ENCODE measurements around the gene FAM168A.

The FAM168A gene

DNA sequence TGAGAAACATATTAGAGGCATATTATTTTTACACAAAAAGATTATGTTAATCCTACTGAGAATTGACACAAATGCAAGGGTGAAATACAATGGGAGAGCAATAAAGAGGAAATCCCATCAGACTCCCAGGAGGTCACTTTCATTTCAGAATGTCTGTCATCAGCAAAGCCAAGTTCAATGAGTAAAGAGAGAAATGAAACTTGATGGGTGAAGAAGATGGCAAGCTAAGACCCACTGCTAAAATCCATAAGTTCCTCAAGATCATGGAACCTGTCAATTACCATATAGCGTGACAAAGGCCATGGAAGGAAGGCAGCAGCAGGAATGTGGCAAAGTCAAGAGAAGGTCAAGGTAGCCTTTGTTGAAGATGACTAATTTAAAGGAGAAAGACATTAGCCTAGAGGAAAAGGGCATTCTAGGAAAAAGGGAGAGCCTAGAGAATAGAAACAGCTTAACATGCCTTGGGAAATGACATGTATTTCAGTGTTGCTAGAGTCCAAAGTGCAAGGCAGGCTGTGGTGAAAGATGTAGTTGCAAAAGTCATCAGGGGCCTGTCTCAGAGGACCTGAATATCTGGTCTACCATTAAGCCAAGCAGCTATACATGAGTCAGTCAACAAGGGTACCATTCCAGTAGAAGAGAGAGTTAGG, 43.1 kb downstream of the FAM168A start:
- no peak for DNase-seq

- DNase-seq: no peak
Observed at GRCh38 chr11:73553266-73553665, 44.6 kb downstream of the FAM168A start.

GRCh38 chr11:73551677-73552076, 46.2 kb downstream of the FAM168A start:
- no peak for DNase-seq

DNA sequence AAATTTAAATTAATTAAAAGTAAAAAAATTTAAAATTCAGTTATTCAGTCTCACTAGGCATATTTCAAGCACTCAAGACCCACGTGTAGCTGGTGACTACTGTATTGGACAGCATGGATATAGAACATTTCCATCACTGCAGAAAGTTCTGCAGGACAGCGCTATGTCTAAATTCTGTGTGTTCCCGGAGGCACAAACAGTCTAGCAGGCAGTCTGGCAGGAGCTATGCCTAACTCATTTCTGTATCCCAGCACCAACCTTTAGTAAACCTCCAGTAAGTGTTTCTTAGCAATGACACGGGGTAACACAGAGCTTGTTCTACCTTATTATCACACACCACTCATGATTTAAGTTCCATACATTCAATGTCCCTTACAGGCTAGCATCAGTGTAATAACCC, 48.5 kb downstream of the FAM168A start:
- no peak for DNase-seq

DNA sequence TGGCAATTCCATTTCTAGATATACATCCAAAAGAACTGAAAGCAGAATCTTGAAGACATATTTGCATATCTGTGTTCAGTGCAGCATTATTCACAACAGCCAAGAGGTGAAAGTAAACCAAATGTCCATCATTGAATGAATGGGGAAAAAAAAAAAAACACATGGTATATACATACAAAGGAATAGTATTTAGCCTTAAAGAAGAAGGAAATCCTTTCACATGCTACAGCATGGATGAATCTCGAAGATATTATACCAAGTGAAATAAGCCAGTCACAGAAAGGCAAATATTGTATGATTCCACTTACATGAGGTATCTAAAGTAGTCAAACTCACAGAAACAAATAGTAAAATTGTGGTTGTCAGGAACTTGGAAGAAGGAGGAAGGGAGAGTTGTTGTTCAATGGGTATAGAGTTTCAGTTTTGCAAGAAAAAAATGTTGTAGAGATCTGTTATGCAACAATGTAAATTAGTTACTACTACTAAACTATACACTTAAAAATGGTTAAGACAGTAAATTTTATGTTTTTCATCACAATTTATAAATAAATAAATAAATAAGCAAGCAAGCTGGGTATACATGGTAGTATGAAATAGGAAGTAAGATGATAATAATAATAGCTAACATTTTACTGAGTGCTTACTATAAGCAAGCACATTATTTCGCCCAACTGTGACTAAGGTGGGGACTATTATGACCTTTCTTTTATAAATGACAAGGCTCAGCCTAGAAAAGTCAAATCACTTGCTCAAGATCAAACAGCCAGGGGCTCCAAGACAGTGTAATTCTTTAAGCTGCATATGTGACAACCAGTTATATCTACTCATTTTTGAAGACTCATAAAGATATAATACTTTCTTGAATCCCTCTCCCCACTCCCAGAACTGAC, 50.0 kb downstream of the FAM168A start:
- no peak for DNase-seq

DNA sequence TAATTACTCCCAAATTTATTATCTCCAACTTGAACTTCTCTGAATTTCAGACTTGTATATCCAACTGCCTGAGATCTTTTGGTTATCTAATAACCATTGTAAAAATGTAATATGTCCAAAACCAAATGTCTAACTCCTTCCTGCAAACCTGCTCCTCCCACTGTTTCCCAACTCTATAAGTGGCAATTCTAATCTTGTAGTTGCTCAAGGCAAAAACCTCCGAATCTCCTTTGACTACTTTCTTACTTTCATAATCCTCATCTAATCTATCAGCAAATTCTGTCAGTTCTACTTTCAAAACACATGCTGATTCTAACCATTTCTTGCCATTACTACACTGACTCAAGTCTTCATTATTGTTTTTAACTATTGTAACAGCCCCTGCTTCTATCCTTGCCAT, 55.7 kb downstream of the FAM168A start:
- DNase-seq: no peak

DNA sequence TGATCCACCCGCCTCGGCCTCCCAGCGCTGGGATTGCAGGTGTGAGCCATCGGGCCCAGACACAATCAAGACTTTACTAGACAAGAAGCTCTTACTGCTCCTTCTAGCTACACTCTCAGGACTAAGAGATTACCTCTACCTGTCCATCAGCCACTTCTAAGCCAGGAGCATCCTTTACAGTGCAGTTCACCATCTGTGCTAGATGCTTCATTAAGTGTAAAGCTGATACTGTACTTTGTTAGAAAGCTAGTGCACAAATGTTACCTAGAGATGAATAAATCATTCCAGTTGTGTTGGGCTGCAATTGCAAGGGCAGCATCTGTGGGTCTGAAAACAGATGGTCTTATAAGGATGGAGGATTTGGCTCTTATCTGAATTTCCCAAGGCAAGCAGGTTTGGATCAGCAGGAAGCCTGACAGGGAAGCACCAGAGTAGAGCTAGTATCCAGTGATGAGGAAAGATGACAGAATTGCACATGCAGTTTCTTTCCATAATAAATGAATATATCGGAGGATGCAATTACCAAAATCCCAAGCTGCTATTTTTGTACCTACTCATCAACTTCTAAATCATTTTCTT, 58.3 kb downstream of the FAM168A start:
- DNase-seq: no peak

DNA sequence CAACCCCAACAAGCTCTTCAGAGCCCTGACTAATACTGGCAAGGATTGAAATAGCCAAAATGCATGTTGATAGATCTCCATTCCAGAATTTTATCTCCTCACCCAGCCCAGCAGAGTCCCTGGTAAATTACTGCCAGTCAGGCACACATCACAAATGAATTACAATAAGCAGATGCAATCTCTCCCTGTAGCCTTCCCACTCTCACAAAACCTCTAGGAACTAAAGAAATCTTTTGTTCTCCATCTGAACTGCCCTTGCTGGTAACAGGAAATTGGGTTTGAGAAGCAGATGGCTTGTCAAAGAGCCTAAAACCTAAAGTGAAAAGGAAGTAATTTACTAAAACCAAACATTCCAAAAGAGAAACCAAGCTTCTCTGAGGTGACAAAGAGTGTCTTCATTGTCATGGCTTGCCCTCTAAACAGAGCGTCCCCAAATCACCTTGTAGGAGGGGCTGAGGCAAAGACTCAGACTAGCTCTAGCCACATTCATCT, 59.5 kb downstream of the FAM168A start:
- DNase-seq: no peak

- no peak for DNase-seq
Observed at GRCh38 chr11:73537969-73538368, 59.9 kb downstream of the FAM168A start.

GRCh38 chr11:73536961-73537360, 61.0 kb downstream of the FAM168A start:
- no peak for DNase-seq

DNA sequence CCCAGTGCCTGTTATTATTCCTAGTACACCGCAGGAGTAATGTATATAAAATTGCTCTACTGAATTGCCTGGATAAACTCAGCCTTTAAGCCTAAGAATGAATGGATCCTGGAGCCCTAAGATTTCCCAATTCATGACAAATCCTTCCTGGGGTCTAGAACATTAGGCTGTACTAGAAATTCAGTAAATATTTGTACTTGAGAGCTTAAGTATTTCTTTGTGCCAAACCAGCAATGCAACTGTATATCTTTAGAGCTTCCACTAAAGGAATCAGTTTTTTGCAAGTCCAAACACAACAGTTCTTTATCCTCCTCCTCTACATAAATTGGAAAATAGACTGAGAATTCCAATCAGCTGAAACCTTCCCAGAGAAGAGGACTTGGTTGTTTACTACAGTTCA, 65.6 kb downstream of the FAM168A start:
- DNase-seq: no peak

GRCh38 chr11:73531386-73531785, 66.5 kb downstream of the FAM168A start:
- DNase-seq: no peak

DNA sequence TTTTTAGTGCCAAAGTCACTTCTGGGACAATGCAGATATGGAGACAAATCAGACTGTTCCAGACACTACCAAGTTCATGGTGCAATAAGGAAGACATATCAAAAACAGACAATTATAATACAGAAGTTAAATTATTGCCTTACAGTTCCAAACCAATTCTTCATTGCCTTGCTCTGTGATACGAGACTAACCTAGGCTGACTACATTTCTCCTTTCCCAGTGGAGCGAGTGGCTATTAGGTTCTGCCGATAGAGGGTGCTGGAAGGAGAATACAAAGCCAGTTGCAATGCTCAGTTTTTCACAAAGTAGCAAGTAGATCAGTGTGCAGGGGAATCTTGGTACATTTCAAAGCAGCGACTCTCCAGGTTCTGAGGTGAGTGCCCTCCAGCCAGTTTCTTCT, 67.8 kb downstream of the FAM168A start:
- DNase-seq: no peak

GRCh38 chr11:73529204-73529530, 68.7 kb downstream of the FAM168A start:
- DNase-seq: no peak

GRCh38 chr11:73528483-73529203, 69.3 kb downstream of the FAM168A start:
- DNase-seq: no peak

DNA sequence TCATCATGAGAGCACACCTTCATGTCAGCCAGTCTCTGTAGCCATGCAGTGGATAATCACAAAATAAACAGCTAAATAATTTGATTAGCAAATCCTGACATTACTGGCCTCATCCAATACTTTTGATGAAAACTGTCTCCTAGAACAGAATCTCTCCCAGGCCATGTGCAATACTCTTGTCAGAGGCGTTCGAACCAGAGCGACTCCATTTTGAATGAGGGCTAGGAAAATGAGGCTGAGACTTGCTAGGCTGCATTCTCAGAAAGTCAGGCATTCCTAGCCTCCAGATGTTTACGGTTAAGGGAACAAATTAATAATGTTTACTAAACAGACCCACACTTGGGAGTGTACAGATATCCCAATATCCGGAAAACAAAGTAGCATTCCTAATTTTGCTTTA, 69.9 kb downstream of the FAM168A start:
- no peak for DNase-seq

DNA sequence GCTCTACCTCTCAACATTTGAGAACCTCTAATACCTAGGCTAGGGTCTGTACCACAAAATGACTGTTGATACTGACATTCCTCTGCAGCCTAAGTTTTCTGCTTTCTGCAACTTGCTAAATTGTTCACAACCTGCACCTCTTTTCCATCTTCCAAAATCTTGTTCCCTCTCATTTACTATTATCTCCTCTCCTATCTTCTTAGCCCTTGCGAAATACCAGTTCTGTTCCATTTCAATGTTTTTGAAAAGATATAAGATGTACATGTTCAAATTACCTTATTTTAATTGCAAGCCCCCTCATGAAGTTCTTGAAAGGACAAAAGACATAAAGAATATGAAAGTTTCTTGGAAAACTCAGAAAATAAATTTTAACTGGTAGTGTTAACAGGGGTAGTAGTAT, 72.3 kb downstream of the FAM168A start:
- DNase-seq: no peak

DNA sequence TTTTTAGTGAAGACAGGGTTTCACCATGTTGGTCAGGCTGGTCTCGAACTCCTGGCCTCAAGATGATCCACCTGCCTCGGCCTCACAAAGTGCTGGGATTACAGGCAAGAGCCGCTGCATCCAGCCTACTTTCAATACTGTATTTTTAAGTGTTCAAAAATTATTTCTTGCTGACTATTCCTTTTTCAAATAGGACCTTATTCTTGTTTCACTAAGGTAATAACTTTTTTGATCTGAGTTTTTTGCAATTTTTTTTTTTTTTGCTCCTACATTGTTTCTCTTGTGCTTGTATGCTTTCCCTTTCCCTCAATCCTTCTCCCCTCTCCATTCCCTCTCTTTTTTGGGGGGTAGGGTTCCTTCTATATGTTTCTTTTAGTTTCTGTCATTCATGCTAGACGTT, 73.1 kb downstream of the FAM168A start:
- no peak for DNase-seq

DNA sequence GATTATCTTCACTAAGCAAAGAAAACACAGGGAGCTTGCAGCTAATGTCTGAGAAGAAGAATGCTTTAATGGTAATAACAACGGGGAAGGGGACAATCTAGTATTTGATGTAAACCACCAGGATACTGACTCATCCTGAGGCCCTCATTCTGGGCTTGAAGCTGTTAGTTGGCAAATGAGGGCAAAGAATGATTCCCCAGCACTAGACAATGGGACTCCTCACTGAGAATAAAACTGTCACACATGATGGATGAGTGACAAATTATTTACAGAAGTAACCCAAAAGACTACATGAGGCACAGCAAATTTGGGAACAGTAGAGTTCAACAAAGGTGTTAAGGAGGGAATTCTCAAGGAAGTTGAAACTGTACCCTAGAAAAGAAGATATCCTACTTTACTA, 76.3 kb downstream of the FAM168A start:
- no peak for DNase-seq

DNA sequence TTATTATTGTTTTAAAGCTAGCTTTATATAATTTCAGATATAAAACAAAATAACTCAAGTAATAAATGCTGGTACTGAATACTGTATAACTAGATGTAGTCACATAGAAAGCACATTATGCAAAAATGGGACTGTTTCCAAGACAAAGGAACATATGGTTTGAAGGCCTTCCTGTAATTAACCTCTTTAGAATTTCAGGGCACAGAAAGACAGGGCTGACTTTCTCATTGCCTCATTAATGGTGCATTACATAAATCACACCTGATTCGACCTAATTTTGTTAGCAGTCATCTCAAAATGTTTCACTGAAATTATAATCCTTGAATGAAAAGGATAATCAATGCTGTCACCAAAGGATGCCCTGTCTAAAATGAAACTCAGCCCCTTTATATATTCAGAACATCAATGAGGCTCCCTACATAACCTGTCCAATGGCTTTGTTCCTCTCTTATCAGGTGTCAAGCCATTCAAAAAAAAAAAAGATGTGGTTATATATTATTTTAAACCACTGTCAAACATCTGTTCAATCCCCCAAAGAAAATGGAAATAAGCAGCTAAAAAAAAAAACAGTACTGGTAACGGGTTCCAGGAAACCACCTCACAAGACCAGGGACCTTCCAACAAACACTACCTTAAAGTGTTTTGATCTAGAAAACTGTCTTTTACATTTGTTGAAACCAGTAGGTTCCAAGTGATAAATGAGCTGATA, 77.4 kb downstream of the FAM168A start:
- no peak for DNase-seq

GRCh38 chr11:73519266-73519665, 78.6 kb downstream of the FAM168A start:
- no peak for DNase-seq

DNA sequence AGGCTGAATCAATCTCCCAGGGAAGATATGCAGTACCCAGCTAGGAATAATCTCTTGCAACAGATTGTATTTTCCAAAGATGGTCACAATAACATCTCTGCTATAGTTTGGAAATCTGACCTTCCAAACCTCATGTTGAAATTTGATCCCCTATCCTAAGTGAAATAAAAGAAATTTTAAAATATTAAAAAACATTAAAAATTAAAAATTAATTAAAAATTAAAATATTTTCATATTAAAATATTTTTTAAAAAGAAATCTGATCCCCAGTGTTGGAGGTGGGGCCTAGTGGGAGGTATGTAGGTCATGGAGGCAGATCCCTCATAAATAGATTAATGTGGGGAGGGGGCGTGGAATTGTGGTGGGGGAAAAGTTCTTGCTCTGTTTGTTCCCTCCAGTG, 79.7 kb downstream of the FAM168A start:
- no peak for DNase-seq

DNA sequence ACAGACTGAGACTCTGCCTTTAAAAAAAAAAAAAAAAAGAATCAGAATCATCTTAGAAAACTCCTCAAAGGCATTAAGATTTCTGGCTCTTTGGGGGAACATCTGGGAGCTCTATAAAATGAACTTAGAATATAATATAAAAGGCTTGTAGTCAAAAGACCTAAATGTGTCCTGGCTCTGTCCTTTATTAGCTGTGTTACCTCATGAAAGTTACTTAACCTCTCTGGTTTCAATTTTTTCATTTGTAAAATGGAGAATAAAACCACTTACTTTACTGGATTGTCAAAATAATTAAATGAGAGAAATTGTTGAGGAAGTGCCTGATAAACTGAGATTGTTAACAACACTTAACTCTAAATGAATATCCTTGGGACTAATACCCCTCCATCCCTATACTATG, 81.8 kb downstream of the FAM168A start:
- DNase-seq: no peak
